ENCODE measurements around the gene ARL2BP. TPM values are rescaled to one million over a fixed set of nuclear protein-coding genes. Genes with fewer than 3 reads are reported as not detected.
"Not testable (repeated sequence)": the region's sequence is repeated elsewhere in the genome, so short reads cannot be mapped to it uniquely, and the experiment has no call there.

The ARL2BP gene
- total RNA-seq, 1 donor from 2014 or later = 62.6 TPM

- no peak for TF ChIP-seq CTCF (conservative IDR thresholded peaks at IDR 0.05)
- no peak for DNase-seq (ENCODE audit: low read depth, low spot score)
- H3K9me3 Mint-ChIP-seq = no peaks in the 10 kb centered on the region
- H3K4me3 Mint-ChIP-seq = no peak overlapping the region
- H3K27ac Mint-ChIP-seq (ENCODE audit: unreplicated experiment) = no peak overlapping the region
- H3K36me3 Mint-ChIP-seq (ENCODE audit: low read depth) = no peaks in the 10 kb centered on the region
- H3K4me1 Mint-ChIP-seq = peaks cover 19% of the 10 kb centered on the region
- H3K27me3 Mint-ChIP-seq (ENCODE audit: low read depth) = no peaks in the 10 kb centered on the region
Observed at GRCh38 chr16:57271063-57271345, 25.9 kb downstream of the ARL2BP start.

GRCh38 chr16:57271867-57272495 is 26.9 kb downstream of the ARL2BP start:
- Mint-ChIP-seq H3K36me3 (ENCODE audit: low read depth) (no peaks in the 10 kb centered on the region), H3K9me3 (no peaks in the 10 kb centered on the region), H3K27me3 (ENCODE audit: low read depth) (no peaks in the 10 kb centered on the region), H3K27ac (ENCODE audit: unreplicated experiment) (peak overlapping the region; percentile 57), H3K4me3 (no peak overlapping the region), H3K4me1 (peaks cover 14% of the 10 kb centered on the region)
- no peak for DNase-seq (ENCODE audit: low read depth, low spot score)
- TF ChIP-seq CTCF (conservative IDR thresholded peaks at IDR 0.05) = no peak

- Mint-ChIP-seq H3K27ac (ENCODE audit: unreplicated experiment) (no peak overlapping the region), H3K4me3 (no peak overlapping the region), H3K36me3 (ENCODE audit: low read depth) (no peaks in the 10 kb centered on the region), H3K4me1 (peaks cover 14% of the 10 kb centered on the region), H3K27me3 (ENCODE audit: low read depth) (no peaks in the 10 kb centered on the region), H3K9me3 (no peaks in the 10 kb centered on the region)
- TF ChIP-seq CTCF (conservative IDR thresholded peaks at IDR 0.05) = no peak
- no peak for DNase-seq (ENCODE audit: low read depth, low spot score)
Observed at GRCh38 chr16:57273359-57273758, 28.3 kb downstream of the ARL2BP start.

- H3K27ac Mint-ChIP-seq (ENCODE audit: unreplicated experiment) = no peak overlapping the region
- no peaks in the 10 kb centered on the region for H3K9me3 Mint-ChIP-seq
- H3K27me3 Mint-ChIP-seq (ENCODE audit: low read depth) = no peaks in the 10 kb centered on the region
- TF ChIP-seq CTCF (conservative IDR thresholded peaks at IDR 0.05) = no peak
- H3K36me3 Mint-ChIP-seq (ENCODE audit: low read depth) = no peaks in the 10 kb centered on the region
- peaks cover 14% of the 10 kb centered on the region for H3K4me1 Mint-ChIP-seq
- DNase-seq (ENCODE audit: low read depth, low spot score) = no peak
- H3K4me3 Mint-ChIP-seq = no peak overlapping the region
Observed at GRCh38 chr16:57273826-57274225, 28.8 kb downstream of the ARL2BP start.

- not testable (repeated sequence) for H3K4me3 Mint-ChIP-seq, H3K4me1 Mint-ChIP-seq
Observed at GRCh38 chr16:57275946-57276345, 30.9 kb downstream of the ARL2BP start.

GRCh38 chr16:57276596-57276995 is 31.5 kb downstream of the ARL2BP start:
- no peak overlapping the region for H3K4me3 Mint-ChIP-seq
- no peak for DNase-seq (ENCODE audit: low read depth, low spot score)

More at GRCh38 chr16:57275946-57276345, 30.9 kb downstream of the ARL2BP start:
- not testable (repeated sequence) for H3K27me3 Mint-ChIP-seq (ENCODE audit: low read depth); H3K9me3 Mint-ChIP-seq; H3K27ac Mint-ChIP-seq (ENCODE audit: unreplicated experiment); DNase-seq (ENCODE audit: low read depth, low spot score); H3K36me3 Mint-ChIP-seq (ENCODE audit: low read depth)

More at GRCh38 chr16:57276596-57276995, 31.5 kb downstream of the ARL2BP start:
- no peaks in the 10 kb centered on the region for H3K36me3 Mint-ChIP-seq (ENCODE audit: low read depth)
- H3K9me3 Mint-ChIP-seq = no peaks in the 10 kb centered on the region
- H3K4me1 Mint-ChIP-seq = peaks cover 4% of the 10 kb centered on the region
- no peak overlapping the region for H3K27ac Mint-ChIP-seq (ENCODE audit: unreplicated experiment)
- peaks cover 6% of the 10 kb centered on the region for H3K27me3 Mint-ChIP-seq (ENCODE audit: low read depth)
- TF ChIP-seq CTCF (conservative IDR thresholded peaks at IDR 0.05) = no peak

Measured in neural crest cell (in vitro differentiated cells).